HEK293 (cell line): ENCODE measurements around the gene NKX1-1.

Experiments used
- CTCF ChIA-PET: fragments of 350-600 bp; formaldehyde crosslinking; extraction: SDS; loops from one replicate; lab custom pipeline; 2021; ENCODE audit warnings: antibody characterized with exemption; lab: Yijun Ruan, JAX
- POLR2A ChIA-PET: fragments of 300-600 bp; formaldehyde crosslinking; extraction: SDS; loops from one replicate; lab custom pipeline; 2020; ENCODE audit warnings: antibody characterized with exemption, inconsistent platforms; lab: Yijun Ruan, JAX
- H3K27ac ChIP-seq: fragments of 200-500 bp; sonication (Bioruptor generic); 2 replicates; pipeline ENCODE4 v1.5.1; 2014; ENCODE audit warnings: low read depth, low read length, control low read depth, inconsistent platforms; ENCODE audit errors: extremely low read depth
- H3K36me3 ChIP-seq, 2 experiments: fragments of 200-500 bp in 1 of 2; sonication (Bioruptor generic) in 1 of 2; 1 replicate in 1 of 2; 2 replicates in 1 of 2; pipeline ENCODE4 v1.5.1; 2014 to 2017; ENCODE audit warnings: inconsistent platforms in 2 of 2, low read length in 2 of 2; ENCODE audit not compliant: control insufficient read depth in 2 of 2, insufficient read depth in 1 of 2
- H3K4me1 ChIP-seq: fragments of 200-500 bp; sonication (Bioruptor generic); 2 replicates; pipeline ENCODE4 v1.5.1; 2014; ENCODE audit warnings: mild to moderate bottlenecking, low read length, inconsistent platforms; ENCODE audit not compliant: control insufficient read depth, insufficient read depth
- H3K4me3 ChIP-seq: 2 replicates; pipeline ENCODE4 v1.5.1; 2011; ENCODE audit warnings: low read depth, mild to moderate bottlenecking, control low read depth, low read length, moderate library complexity
- H3K9me3 ChIP-seq: fragments of 200-500 bp; sonication (Bioruptor generic); 2 replicates; pipeline ENCODE4 v1.5.1; 2014; ENCODE audit warnings: low read depth, low read length, inconsistent platforms; ENCODE audit not compliant: control insufficient read depth, insufficient read depth
- GFI1B ChIP-seq: fragments of 450-650 bp; formaldehyde crosslinking; IDR thresholded peaks from 2 replicates; pipeline ENCODE4 v1.5.1; 2016; ENCODE audit warnings: missing biosample characterization, missing genetic modification characterization
- KLF17 ChIP-seq: fragments of 450-650 bp; formaldehyde crosslinking; IDR thresholded peaks from 2 replicates; pipeline ENCODE4 v1.5.1; 2016; ENCODE audit warnings: missing biosample characterization, missing genetic modification characterization
- SCRT2 ChIP-seq: fragments of 450-650 bp; formaldehyde crosslinking; IDR thresholded peaks from 2 replicates; pipeline ENCODE4 v1.5.1; 2016; ENCODE audit warnings: missing biosample characterization, missing genetic modification characterization
- SP3 ChIP-seq: fragments of 450-650 bp; formaldehyde crosslinking; IDR thresholded peaks from 2 replicates; pipeline ENCODE4 v1.5.1; 2016; ENCODE audit warnings: missing biosample characterization, missing genetic modification characterization
- ZBTB10 ChIP-seq: fragments of 450-650 bp; formaldehyde crosslinking; IDR thresholded peaks from 2 replicates; pipeline ENCODE4 v1.5.1; 2016; ENCODE audit warnings: missing biosample characterization, missing genetic modification characterization
- ZBTB17 ChIP-seq: fragments of 450-650 bp; formaldehyde crosslinking; IDR thresholded peaks from 2 replicates; pipeline ENCODE4 v1.5.1; 2016; ENCODE audit warnings: missing biosample characterization, missing genetic modification characterization
- ZIC2 ChIP-seq: fragments of 450-650 bp; formaldehyde crosslinking; IDR thresholded peaks from 2 replicates; pipeline ENCODE4 v1.5.1; 2016; ENCODE audit warnings: missing biosample characterization, missing genetic modification characterization
- ZNF121 ChIP-seq: fragments of 450-650 bp; formaldehyde crosslinking; IDR thresholded peaks from 2 replicates; pipeline ENCODE4 v1.5.1; 2016; ENCODE audit warnings: missing biosample characterization, missing genetic modification characterization
- ZNF148 ChIP-seq: fragments of 450-650 bp; formaldehyde crosslinking; IDR thresholded peaks from 2 replicates; pipeline ENCODE4 v1.5.0; 2017; ENCODE audit warnings: missing biosample characterization, missing genetic modification characterization, borderline replicate concordance
- ZNF169 ChIP-seq: fragments of 450-650 bp; formaldehyde crosslinking; IDR thresholded peaks from 2 replicates; pipeline ENCODE4 v1.5.1; 2016; ENCODE audit warnings: missing biosample characterization, missing genetic modification characterization
- ZNF302 ChIP-seq: fragments of 450-650 bp; formaldehyde crosslinking; IDR thresholded peaks from 2 replicates; pipeline ENCODE4 v1.5.1; 2016; ENCODE audit warnings: missing biosample characterization, missing genetic modification characterization, low read depth
- ZNF518A ChIP-seq: fragments of 450-650 bp; formaldehyde crosslinking; conservative IDR thresholded peaks from 2 replicates; pipeline ENCODE4 v1.5.1; 2016; ENCODE audit warnings: low read depth, missing biosample characterization, missing genetic modification characterization
- ZNF626 ChIP-seq: fragments of 450-650 bp; sonication (Bioruptor Pico); formaldehyde crosslinking; IDR thresholded peaks from 2 replicates; pipeline ENCODE4 v1.5.1; 2018; ENCODE audit warnings: missing biosample characterization, missing genetic modification characterization, inconsistent platforms
- ZNF645 ChIP-seq: fragments of 450-650 bp; formaldehyde crosslinking; IDR thresholded peaks from 2 replicates; pipeline ENCODE4; 2016; ENCODE audit warnings: missing biosample characterization, missing genetic modification characterization
- ZNF660 ChIP-seq: fragments of 450-650 bp; IDR thresholded peaks from 2 replicates; pipeline ENCODE4 v1.5.1; 2018; ENCODE audit warnings: missing biosample characterization, mild to moderate bottlenecking, missing genetic modification characterization
- ZNF701 ChIP-seq: fragments of 450-650 bp; formaldehyde crosslinking; IDR thresholded peaks from 2 replicates; pipeline ENCODE4 v1.5.1; 2016; ENCODE audit warnings: missing biosample characterization, missing genetic modification characterization
- ZNF704 ChIP-seq: fragments of 450-650 bp; formaldehyde crosslinking; IDR thresholded peaks from 2 replicates; pipeline ENCODE4 v1.5.1; 2016; ENCODE audit warnings: missing biosample characterization, missing genetic modification characterization
- ZNF776 ChIP-seq: fragments of 450-650 bp; formaldehyde crosslinking; IDR thresholded peaks from 2 replicates; pipeline ENCODE4 v1.5.0; 2017; ENCODE audit warnings: missing biosample characterization, missing genetic modification characterization, borderline replicate concordance
- ZNF792 ChIP-seq: fragments of 450-650 bp; formaldehyde crosslinking; IDR thresholded peaks from 2 replicates; pipeline ENCODE4 v1.5.1; 2016; ENCODE audit warnings: missing biosample characterization, missing genetic modification characterization

Gene NKX1-1

GRCh38 chr4:1383728-1384591, 22.3 kb downstream of the NKX1-1 start (continued):
- TF ChIP-seq ZBTB17 (tag by site-specific recombination) = no peak
- TF ChIP-seq KLF17 = no peak
- TF ChIP-seq ZNF704 (tag by site-specific recombination) = no peak
- TF ChIP-seq ZNF518A = no peak
- TF ChIP-seq GFI1B (tag by site-specific recombination) = no peak
- no peak for TF ChIP-seq ZBTB10 (tag by site-specific recombination)
- no peak for TF ChIP-seq ZIC2 (tag by site-specific recombination)
- TF ChIP-seq ZNF792 (tag by site-specific recombination) = no peak
- no peak for TF ChIP-seq ZNF660 (tag by site-specific recombination)
- TF ChIP-seq, all 188 proteins: peak for 0

GRCh38 chr4:1382776-1383727, 23.2 kb downstream of the NKX1-1 start:
- Histone ChIP-seq H3K4me3 (no peak overlapping the region), H3K4me1 (no peaks in the 10 kb centered on the region), H3K9me3 (no peaks in the 10 kb centered on the region), H3K36me3 (peaks cover 0 to 30% of the 10 kb centered on the region in 2 experiments; a peak in 1 of 3 replicates), H3K27ac (no peak overlapping the region)
- CTCF ChIA-PET = no interaction called here
- POLR2A ChIA-PET = no interaction called here
- no peak for TF ChIP-seq ZNF776
- no peak for TF ChIP-seq ZNF148 (tag by site-specific recombination)
- TF ChIP-seq ZNF701 (tag by site-specific recombination) = no peak
- no peak for TF ChIP-seq ZNF121 (tag by site-specific recombination)
- no peak for TF ChIP-seq SP3 (tag by site-specific recombination)
- TF ChIP-seq ZNF626 (tag by site-specific recombination) = no peak
- TF ChIP-seq SCRT2 = no peak
- TF ChIP-seq ZNF169 (tag by site-specific recombination) = no peak
- no peak for TF ChIP-seq ZNF645 (tag by site-specific recombination)
- TF ChIP-seq ZNF302 = no peak
